RWPE1 (cell line): Measurements from ENCODE around the gene ALKBH4.

Experiments
- CTCF ChIA-PET: fragments of 350-600 bp; sonication (Branson Sonifier 250); formaldehyde crosslinking; extraction: SDS; loops from one replicate; lab custom pipeline; 2021; lab: Yijun Ruan, JAX
- POLR2A ChIA-PET: fragments of 400-600 bp; formaldehyde crosslinking; extraction: SDS; loops from one replicate; lab custom pipeline; 2020; ENCODE audit warnings: antibody characterized with exemption; ENCODE audit not compliant: low non-redundant PET; lab: Yijun Ruan, JAX
- DNase-seq: peaks from one replicate; pipeline ENCODE4 v3.0.0; 2012; ENCODE audit warnings: low spot score
- H3K27ac ChIP-seq: fragments of 450-650 bp; 2 replicates; pipeline ENCODE4 v1.5.1; 2017
- TF ChIP-seq, protein P1 (sequence below): fragments of 450-650 bp; conservative IDR thresholded peaks from 2 replicates; pipeline ENCODE4 v1.5.1; 2017; ENCODE audit warnings: low read depth, mild to moderate bottlenecking

Gene ALKBH4

GRCh38 chr7:102432442-102433218 is 32.0 kb downstream of the ALKBH4 start:
- ChIA-PET POLR2A (interaction anchor here (0.5 kb wide), 1 partner anchor 112 kb away, joined by 5 read pairs; no protein-coding TSS in a partner anchor), CTCF (no interaction called here)
- no peak for DNase-seq
- TF ChIP-seq, protein P1, sequence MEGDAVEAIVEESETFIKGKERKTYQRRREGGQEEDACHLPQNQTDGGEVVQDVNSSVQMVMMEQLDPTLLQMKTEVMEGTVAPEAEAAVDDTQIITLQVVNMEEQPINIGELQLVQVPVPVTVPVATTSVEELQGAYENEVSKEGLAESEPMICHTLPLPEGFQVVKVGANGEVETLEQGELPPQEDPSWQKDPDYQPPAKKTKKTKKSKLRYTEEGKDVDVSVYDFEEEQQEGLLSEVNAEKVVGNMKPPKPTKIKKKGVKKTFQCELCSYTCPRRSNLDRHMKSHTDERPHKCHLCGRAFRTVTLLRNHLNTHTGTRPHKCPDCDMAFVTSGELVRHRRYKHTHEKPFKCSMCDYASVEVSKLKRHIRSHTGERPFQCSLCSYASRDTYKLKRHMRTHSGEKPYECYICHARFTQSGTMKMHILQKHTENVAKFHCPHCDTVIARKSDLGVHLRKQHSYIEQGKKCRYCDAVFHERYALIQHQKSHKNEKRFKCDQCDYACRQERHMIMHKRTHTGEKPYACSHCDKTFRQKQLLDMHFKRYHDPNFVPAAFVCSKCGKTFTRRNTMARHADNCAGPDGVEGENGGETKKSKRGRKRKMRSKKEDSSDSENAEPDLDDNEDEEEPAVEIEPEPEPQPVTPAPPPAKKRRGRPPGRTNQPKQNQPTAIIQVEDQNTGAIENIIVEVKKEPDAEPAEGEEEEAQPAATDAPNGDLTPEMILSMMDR, result no peak
- peak overlapping the region; percentile 89 for H3K27ac ChIP-seq

GRCh38 chr7:102431617-102432298 is 32.9 kb downstream of the ALKBH4 start:
- POLR2A ChIA-PET, result interaction anchor here (0.5 kb wide), 1 partner anchor 112 kb away, joined by 5 read pairs; no protein-coding TSS in a partner anchor
- peak overlapping the region; percentile 89 for H3K27ac ChIP-seq
- CTCF ChIA-PET, result no interaction called here
- DNase-seq, result no peak
- TF ChIP-seq, protein P1, result no peak

DNA sequence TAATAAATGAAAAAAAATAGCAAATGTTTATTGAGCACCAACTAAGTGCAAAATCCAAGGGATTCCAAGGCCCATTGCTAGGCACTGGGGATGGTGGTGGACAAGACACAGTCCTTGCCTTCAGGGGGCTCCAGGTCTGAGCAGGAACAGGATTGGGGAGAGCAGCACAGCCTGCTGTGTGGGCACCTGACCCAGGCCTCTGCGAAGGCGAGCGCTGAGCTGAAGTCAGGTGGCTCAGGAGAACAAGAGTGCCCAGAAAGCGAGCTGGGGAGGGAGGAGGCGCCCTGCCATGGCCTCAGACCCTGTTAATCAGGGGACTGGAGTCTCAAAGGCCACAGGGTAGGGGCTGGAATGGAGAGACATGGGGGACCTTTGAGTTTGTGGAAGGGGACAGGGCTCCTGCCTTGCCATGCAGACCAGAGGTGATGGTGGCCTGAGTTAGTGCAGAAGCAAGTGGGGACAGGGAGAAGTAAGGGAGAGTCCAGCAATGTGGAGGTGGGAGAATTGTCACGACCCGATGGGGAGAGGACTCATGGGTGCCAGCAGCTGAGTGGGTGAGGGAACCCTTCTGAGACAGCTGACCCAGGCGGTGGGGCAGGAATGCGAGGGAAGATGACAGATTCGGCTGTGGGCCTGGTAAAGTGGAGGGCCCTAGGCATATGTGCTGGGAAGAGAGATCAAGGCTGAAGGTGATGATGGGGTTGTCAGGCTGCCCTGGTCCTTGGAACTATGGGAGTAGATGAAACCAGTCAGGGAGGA is 35.3 kb downstream of the ALKBH4 start:
- TF ChIP-seq, protein P1, result no peak
- CTCF ChIA-PET, result interaction anchor here (0.8 kb wide), 1 partner anchor 16 kb away, joined by 3 read pairs; no protein-coding TSS in a partner anchor

DNA sequence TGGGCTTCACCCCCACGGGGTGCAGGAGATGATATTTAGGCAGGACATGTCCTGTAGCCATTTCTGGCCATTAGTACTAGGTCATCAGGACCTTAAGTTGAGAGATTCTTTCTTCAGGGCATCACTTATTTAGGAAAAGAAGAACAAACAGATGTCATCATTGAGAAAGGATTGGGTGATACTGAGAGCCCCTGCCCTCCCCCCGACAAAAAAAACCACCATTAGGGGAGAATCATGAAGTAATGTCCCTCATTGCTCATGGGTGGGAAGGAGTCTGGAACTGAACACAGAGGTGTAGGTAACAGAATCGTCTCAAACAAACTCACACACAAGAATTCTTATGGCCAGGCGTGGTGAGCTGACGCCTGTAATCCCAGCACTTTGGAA is 37.7 kb downstream of the ALKBH4 start:
- TF ChIP-seq, protein P1, result no peak
- CTCF ChIA-PET, result interaction anchor here (0.6 kb wide), 1 partner anchor 155 kb away, joined by 4 read pairs; no protein-coding TSS in a partner anchor
- POLR2A ChIA-PET, result no interaction called here
- DNase-seq, result no peak
- H3K27ac ChIP-seq, result peak overlapping the region; percentile 44

More for the DNA sequence above, 35.3 kb downstream of the ALKBH4 start:
- H3K27ac ChIP-seq, result peak overlapping the region; percentile 89
- no peak for DNase-seq
- POLR2A ChIA-PET, result no interaction called here

DNA sequence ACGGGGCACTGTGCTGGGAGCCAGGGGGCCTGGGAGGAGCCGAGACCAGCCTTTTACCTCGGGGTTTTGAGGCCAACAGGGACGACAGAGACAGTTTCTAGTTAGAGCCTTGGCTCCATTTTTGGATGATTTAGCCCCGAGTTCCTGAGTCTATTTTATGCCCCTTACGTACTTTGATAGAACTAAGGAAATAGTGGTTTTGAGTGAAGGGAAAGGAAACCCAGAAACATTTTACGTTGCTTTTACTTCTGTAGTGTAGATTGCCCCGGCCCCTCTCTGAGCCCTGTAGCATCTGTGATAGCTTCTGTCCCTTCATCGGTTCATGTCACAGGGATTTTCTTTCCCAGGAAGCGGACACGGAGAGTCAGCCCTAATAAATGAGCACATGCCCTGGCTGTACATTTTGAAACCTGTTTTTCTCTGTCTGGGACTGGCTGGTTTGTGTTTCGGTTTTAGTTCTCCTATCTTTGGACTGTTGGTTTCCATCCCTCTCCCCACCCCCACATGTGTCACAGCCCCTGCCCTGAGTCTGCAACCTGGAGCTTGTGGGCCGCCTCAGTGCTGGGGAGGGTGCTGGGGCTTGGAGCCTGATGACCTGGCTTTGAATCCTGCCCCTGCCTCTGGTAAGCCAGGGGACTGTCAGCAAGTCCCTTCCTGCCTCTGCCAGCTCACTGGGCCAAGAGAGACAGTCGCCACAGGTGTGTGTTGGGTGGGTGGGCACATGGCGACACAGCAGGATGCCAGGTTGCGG is 38.2 kb downstream of the ALKBH4 start:
- ChIA-PET CTCF (interaction anchor here (0.6 kb wide), 2 partner anchors 155 to 1707 kb away, joined by 3 to 4 read pairs; no protein-coding TSS in a partner anchor), POLR2A (no interaction called here)
- DNase-seq, result no peak
- TF ChIP-seq, protein P1, result no peak
- H3K27ac ChIP-seq, result peak overlapping the region; percentile 44
